Stimulated activated CD8-positive, alpha-beta memory T cell treated with anti-CD3 and anti-CD28 coated beads, Interleukin-2, amount 100 ng/mL, for 1 hour (primary cell): ENCODE data around the gene RGS6.

Experiments used
- DNase-seq, 2 donors: peaks; one replicate each; pipeline ENCODE4 v3.0.0-alpha.2; 2020; ENCODE audit warnings: low read depth in 2 of 2

RGS6 gene

GRCh38 chr14:72243309-72244293 is 311.4 kb downstream of the RGS6 start:
- no peak for DNase-seq

DNA sequence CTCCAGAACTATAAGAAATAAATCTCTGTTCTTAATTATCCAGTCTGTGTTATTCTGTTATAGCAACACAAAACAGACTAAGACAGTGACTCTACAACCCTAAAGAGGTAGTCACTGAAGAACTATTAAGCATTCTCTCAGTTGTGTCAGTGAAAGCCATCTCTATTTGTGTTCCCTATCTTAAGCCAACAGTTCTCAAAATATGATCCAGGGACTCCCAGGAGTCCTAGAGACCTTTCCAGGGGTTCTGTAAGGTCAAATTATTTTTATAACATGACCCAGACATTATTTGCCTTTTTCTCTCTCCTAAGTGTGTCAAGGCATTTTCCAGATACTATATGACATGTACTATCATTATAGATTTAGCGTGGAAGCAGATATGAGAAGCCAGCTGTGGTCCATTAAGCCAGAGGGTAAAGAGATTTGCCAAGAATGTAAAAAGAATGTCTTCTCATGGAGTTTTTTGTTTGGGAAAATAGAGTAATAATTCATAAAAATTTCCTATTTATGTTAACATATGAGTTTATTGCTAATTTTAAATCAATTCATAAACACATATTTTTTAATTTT is 315.8 kb downstream of the RGS6 start:
- no peak for DNase-seq

DNA sequence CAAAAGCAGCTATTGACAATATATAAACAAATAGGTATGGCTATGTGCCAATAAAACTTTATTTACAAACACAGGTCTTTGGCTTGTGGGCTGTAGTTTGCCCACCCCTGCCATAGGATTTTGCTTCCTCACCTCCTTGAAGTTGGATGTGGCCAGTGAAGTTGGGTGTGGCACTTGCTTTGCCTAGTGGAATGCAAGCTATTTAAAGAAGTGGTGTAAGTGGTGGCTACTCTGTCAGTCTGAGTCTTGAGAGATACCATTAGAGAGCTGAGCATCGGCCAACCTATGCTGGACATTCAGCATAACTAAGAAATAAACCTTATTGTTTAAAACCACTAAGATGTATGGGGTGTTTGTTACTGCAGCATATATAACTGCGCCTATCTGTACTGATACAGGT is 321.3 kb downstream of the RGS6 start:
- no peak for DNase-seq

GRCh38 chr14:72254202-72254936 is 322.1 kb downstream of the RGS6 start:
- no peak for DNase-seq

GRCh38 chr14:72254937-72255472 is 322.8 kb downstream of the RGS6 start:
- no peak for DNase-seq

GRCh38 chr14:72256055-72256454 is 323.8 kb downstream of the RGS6 start:
- DNase-seq: no peak

DNA sequence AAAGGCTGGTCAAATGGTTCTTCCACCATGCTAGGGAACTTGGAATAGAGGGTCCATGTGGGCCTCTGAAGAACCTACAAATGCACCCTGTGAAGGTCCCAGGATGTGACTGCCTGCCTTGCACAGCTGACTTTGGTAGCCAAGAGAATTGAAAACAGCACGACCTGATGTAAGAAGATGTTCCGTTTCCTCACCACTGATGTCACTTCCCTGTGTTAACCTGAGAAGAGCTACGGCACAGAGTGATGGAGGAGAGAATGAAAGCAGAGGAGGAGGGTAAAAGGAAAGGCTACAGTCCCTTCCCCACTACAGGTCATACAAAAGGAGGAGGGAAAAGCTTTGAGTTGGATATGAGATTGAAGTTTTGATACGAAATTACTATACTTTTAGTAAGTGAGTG is 328.8 kb downstream of the RGS6 start:
- DNase-seq: no peak

DNA sequence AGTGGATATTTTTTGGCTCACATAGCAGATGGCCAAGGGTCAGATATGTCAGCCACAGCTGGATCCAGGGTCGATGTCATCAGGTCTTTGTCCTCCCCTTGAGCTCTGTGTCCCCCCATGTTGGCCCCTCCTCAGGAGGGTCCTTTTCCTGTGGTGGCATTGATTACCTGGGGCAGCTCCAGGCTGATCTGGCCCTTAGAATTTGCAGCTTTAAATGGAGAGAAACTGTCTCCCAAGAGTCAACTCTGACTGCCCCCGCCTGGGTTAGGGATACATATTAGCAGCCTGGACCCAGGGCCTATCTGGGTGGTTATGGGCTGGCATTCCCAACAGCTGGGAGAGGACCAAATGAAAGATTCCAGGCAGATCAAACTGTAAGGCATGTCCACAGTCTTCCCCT is 330.5 kb downstream of the RGS6 start:
- no peak for DNase-seq

DNA sequence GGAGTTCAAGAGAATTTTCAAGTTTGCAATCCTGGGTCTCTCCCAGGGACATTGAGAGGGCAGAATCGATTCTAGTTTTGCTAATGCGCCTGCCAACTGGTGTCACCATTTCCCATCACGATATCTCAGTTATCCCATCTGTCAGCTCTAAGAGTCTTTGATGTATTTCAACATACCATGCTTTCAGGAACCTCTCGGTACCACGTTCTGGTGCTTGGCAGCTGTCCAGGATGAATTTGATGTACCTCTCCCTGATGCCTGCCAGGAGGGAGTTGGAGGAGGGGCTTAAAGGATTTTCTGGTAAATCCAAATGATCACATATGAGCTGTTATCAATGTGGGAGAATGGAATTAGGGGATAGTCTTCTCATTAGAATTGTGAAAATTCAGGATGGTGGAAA is 332.5 kb downstream of the RGS6 start:
- no peak for DNase-seq

DNA sequence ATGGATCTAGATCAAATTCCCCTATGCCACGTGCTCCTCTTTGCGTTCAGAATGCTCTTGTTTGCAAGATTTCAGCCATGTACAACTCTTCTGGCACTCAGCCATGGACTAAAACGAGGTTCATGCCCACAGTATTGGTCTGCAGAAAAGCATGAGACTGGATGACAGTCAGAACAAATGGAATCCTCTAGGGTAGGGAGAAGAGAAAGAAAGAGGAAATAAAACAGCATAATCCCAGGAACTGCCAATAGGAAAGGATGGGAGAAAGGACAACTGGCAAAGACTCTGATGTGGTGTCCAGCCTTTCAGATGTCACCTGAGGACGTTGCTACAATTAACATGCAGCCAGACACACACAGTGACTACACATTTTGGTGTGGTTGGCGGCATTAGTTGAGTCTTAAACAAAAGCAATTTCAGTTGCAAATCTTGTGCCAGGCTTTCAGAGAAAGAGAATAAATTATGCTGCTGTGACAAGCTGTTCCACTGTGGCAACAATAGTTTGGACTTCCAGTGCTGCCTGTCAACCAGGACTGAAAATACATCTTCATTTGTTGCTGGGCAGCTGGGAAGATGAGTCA is 338.0 kb downstream of the RGS6 start:
- no peak for DNase-seq

DNA sequence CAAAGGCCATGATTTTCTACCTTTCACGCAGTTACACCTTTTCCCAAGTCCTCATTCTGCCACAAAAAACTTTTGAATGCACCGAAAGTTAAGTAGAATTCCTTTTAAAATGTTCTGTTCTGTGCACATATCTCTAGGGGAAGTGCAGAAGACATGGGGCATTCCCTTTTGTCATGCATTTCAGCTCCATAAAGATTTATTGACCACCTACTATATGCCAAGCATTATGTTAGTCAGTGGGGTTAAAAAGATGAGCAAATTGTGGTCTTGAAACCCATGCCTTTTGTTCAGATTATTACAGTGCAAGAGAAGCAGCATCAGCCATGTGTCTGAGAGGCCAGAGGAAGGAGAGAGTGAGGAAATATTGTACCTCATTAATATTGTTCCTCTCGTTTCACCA is 338.5 kb downstream of the RGS6 start:
- DNase-seq: no peak

- no peak for DNase-seq
Measured at GRCh38 chr14:72275242-72275641, 343.0 kb downstream of the RGS6 start.

DNA sequence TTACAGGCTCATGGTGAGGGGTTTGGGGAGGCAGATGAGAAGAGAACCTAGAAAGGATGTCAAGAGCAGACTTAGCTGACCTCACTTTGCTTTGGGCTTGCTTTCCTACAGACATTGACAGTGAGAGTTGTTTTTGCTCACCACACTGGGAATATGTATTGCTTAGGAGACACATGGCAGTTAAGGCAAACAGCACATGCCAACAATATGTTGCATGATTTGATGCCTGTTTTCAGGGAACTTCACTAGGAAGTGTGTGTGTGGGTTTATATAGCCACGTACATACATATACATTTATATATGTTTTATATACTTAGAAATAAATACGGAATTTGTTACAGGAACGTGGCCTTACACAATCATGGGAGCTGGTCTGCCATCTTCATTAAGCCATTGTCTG is 346.1 kb downstream of the RGS6 start:
- DNase-seq: no peak

- no peak for DNase-seq
Measured at GRCh38 chr14:72284176-72284575, 351.9 kb downstream of the RGS6 start.

DNA sequence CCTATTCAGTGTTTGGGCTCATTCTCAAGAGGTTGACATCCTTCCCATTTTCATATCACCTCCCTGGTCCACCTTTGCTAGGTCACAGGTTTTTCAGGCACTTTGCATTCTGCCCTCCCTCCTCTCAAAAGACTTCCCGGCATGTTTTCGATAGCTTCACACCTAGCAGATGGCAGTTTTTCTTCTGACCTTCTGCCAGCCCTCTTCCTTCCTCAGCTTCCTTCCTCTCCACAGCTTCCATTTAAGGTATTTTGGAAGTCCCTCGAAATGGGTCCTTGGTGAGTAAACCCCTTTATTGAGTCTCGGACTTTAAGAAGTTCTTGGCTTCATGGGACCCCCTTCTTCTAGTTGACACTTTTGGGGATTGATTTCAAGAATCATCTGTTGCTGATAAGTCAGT is 358.0 kb downstream of the RGS6 start:
- no peak for DNase-seq

DNA sequence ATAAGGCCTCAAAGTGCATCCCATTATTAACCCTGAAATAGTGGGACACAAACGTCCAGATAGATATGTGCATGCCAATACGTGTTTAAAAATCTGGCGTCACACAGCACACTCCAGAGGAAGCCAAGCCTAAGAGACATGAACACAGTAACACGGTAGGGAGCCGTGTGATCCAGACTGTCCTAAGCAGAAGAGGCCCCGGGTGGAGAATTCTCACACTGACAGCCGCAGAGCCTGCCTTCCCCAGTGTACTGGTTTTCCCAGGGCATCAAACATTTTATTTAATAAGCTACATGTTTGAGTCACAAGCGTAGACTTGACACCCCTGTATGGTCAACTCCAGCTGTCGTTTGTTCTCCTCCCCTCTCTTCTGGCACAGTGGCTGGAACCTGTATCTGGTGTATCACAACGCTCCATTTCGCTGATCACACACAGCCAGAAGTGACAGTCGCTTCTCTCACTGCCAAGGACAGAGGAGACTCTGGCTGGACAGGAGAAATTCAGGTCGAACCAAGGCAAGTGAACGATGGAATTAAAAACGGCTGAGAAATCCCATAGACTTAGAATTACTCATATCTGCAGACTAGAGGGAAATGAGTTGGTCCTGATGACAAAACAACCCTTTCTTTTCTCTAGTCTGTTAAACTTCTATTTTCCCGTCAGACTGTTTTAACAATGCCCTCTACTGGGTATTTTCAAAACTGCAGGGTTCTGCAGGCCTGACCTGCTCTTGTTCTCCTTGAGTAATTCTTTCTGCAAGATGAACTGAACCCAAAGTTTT is 359.9 kb downstream of the RGS6 start:
- DNase-seq: no peak

DNA sequence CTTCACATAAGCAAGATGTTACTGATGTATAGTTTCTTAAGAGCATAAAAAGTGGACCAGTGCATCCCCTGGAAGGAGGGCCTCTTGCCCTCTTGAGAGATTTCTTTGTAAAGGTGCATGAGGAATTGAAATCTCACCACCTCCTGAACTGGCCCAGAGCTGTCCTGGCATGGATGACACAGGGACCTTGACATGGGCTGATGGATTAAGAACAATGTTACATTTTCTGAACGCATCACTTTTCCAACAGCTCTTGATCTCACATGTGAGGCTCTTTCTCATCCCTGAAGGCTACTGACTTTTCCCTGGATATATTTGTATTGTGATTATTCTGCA is 360.4 kb downstream of the RGS6 start:
- no peak for DNase-seq

DNA sequence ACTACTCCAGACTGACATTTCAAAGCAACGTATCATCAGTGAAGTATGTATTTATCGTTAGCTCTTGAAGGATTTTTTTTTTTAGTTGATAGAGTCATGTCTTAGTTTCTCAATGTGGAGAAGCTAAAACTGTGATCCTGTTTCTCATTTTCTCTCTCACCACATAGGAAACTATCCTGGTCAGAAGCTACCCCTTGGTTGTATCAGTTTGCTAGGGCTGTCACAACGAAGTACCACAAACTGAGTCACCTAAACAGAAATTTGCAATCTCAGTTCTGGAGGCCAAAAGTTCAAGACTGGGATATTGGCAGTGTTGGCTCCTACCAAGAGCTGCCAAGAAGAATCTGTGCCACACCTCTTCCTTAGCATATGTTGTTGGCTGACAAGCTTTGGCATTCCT is 369.1 kb downstream of the RGS6 start:
- no peak for DNase-seq

GRCh38 chr14:72303930-72304329 is 371.7 kb downstream of the RGS6 start:
- no peak for DNase-seq

- DNase-seq: no peak
Measured at GRCh38 chr14:72305561-72305960, 373.3 kb downstream of the RGS6 start.

DNA sequence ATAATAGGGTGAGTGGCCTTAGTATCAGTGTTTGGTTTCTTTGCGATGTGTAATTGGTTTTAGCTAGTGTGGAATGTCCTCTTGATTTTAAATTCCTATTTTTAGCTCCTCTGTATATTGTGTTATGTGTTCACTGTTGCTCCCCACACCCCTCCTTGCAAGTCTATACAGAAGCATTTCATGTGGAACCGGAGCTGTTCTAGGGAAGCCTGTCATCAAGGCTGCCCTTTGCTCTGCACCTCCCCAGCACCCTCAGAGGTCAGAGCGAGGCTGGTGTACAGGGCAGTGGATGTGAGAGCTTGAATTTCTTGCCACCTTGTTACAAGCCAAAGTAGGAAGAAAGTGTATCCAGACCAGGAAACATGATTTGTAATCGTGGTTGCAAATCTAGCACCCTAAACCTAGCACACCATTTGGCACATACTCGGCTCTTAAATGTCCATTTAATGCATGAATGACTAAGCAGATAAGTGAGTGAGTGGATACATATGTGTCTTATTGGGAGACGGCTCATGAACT is 376.8 kb downstream of the RGS6 start:
- DNase-seq: no peak
